Kasumi-1 (cell line): Measurements from ENCODE around the gene STPG1.

ENCODE experiments used
- DNase-seq, 2 experiments: peaks; one replicate each; lab custom pipeline; 2025; lab: John Stamatoyannopoulos, UW

STPG1 gene

GRCh38 chr1:24341260-24341659 is 72.3 kb downstream of the STPG1 start:
- DNase-seq, result no peak

- DNase-seq, result no peak
Measured at GRCh38 chr1:24340770-24341169, 72.8 kb downstream of the STPG1 start.

- no peak for DNase-seq
Measured at GRCh38 chr1:24339996-24340395, 73.6 kb downstream of the STPG1 start.

GRCh38 chr1:24338447-24338846 is 75.1 kb downstream of the STPG1 start:
- no peak for DNase-seq

GRCh38 chr1:24337455-24337854 is 76.1 kb downstream of the STPG1 start:
- DNase-seq, result no peak

- DNase-seq, result no peak
Measured at GRCh38 chr1:24336075-24336474, 77.5 kb downstream of the STPG1 start.

GRCh38 chr1:24331961-24332673 is 81.5 kb downstream of the STPG1 start:
- DNase-seq, result no peak

GRCh38 chr1:24329797-24330543 is 83.6 kb downstream of the STPG1 start:
- no peak for DNase-seq

GRCh38 chr1:24329331-24329730 is 84.3 kb downstream of the STPG1 start:
- no peak for DNase-seq

- no peak for DNase-seq
Measured at GRCh38 chr1:24327891-24328290, 85.7 kb downstream of the STPG1 start.

- no peak for DNase-seq
Measured at GRCh38 chr1:24327486-24327885, 86.1 kb downstream of the STPG1 start.

- DNase-seq, result no peak
Measured at GRCh38 chr1:24325587-24326449, 87.8 kb downstream of the STPG1 start.

GRCh38 chr1:24324903-24325302 is 88.7 kb downstream of the STPG1 start:
- no peak for DNase-seq

GRCh38 chr1:24323281-24323680 is 90.3 kb downstream of the STPG1 start:
- no peak for DNase-seq

- no peak for DNase-seq
Measured at GRCh38 chr1:24322470-24323177, 91.0 kb downstream of the STPG1 start.

- DNase-seq, result peak; percentile 24 to 28
Measured at GRCh38 chr1:24321697-24322469, 91.7 kb downstream of the STPG1 start.

GRCh38 chr1:24321126-24321525 is 92.5 kb downstream of the STPG1 start:
- DNase-seq, result no peak

- DNase-seq, result no peak
Measured at GRCh38 chr1:24319962-24320361, 93.6 kb downstream of the STPG1 start.

- no peak for DNase-seq
Measured at GRCh38 chr1:24319312-24319863, 94.2 kb downstream of the STPG1 start, which contains the start of gene GRHL3. GRHL3 (plus strand) TSS chr1:24319357; CDS start chr1:24319552, 195 bp downstream.

GRCh38 chr1:24318615-24319311 is 94.8 kb downstream of the STPG1 start:
- DNase-seq, result no peak
